Trophoblast cell (in vitro differentiated cells and primary cell): ENCODE data around the gene KBTBD6.

Experiments used
- DNase-seq, 2 donors: peaks; one replicate each; pipeline ENCODE4 v3.0.0-alpha.2; 2016
- H2AFZ ChIP-seq: 2 replicates; pipeline ENCODE4 v1.6.1; 2013; ENCODE audit warnings: low read length, moderate library complexity, mild to moderate bottlenecking; ENCODE audit not compliant: insufficient read depth, poor library complexity
- H2AK5ac ChIP-seq: 2 replicates; pipeline ENCODE4 v1.6.1; 2013; ENCODE audit warnings: mild to moderate bottlenecking, low read length
- H2BK120ac ChIP-seq: 2 replicates; pipeline ENCODE4 v1.6.1; 2013; ENCODE audit warnings: low read length, mild to moderate bottlenecking, moderate library complexity; ENCODE audit not compliant: insufficient read depth, poor library complexity
- H2BK12ac ChIP-seq: 2 replicates; pipeline ENCODE4 v1.6.1; 2013; ENCODE audit warnings: mild to moderate bottlenecking, low read length, moderate library complexity
- H2BK5ac ChIP-seq: 2 replicates; pipeline ENCODE4 v1.6.1; 2013; ENCODE audit warnings: low read length, low read depth, moderate library complexity, mild to moderate bottlenecking; ENCODE audit not compliant: poor library complexity
- H3K14ac ChIP-seq: 2 replicates; pipeline ENCODE4 v1.6.1; 2013; ENCODE audit warnings: mild to moderate bottlenecking, low read length
- H3K18ac ChIP-seq: 2 replicates; pipeline ENCODE4 v1.6.1; 2013; ENCODE audit warnings: mild to moderate bottlenecking, low read length
- H3K23ac ChIP-seq: 2 replicates; pipeline ENCODE4 v1.6.1; 2013; ENCODE audit warnings: low read length
- H3K27ac ChIP-seq: 2 replicates; pipeline ENCODE4 v1.5.1; 2013; ENCODE audit warnings: low read depth, mild to moderate bottlenecking, inconsistent platforms, low read length, moderate library complexity
- H3K27me3 ChIP-seq: 2 replicates; pipeline ENCODE4 v1.6.1; 2013; ENCODE audit warnings: inconsistent platforms, mild to moderate bottlenecking, low read length, moderate library complexity; ENCODE audit not compliant: insufficient read depth
- H3K36me3 ChIP-seq, 2 experiments: 1 replicate in 1 of 2; 2 replicates in 1 of 2; pipeline ENCODE4 v1.6.1; 2013; ENCODE audit warnings: low read length in 2 of 2, mild to moderate bottlenecking in 2 of 2, moderate library complexity in 1 of 2; ENCODE audit not compliant: insufficient read depth in 2 of 2, control insufficient read depth in 1 of 2
- H3K4ac ChIP-seq: 2 replicates; pipeline ENCODE4 v1.6.1; 2013; ENCODE audit warnings: low read depth, mild to moderate bottlenecking, low read length, moderate library complexity
- H3K4me1 ChIP-seq, 2 experiments: 1 replicate in 1 of 2; 2 replicates in 1 of 2; pipeline ENCODE4 v1.6.1; 2013; ENCODE audit warnings: low read length in 2 of 2, mild to moderate bottlenecking in 2 of 2, moderate library complexity in 1 of 2; ENCODE audit not compliant: insufficient read depth in 2 of 2, control insufficient read depth in 1 of 2
- H3K4me2 ChIP-seq: 2 replicates; pipeline ENCODE4 v1.6.1; 2013; ENCODE audit warnings: inconsistent platforms, mild to moderate bottlenecking, low read length, moderate library complexity
- H3K4me3 ChIP-seq: 2 replicates; pipeline ENCODE4 v1.5.1; 2013; ENCODE audit warnings: mild to moderate bottlenecking, low read depth, low read length, inconsistent platforms
- H3K79me1 ChIP-seq: one replicate; pipeline ENCODE4 v1.6.1; 2013; ENCODE audit warnings: low read length
- H3K79me2 ChIP-seq: 2 replicates; pipeline ENCODE4 v1.6.1; 2013; ENCODE audit warnings: low read length, mild to moderate bottlenecking; ENCODE audit not compliant: control insufficient read depth, insufficient read depth, poor library complexity
- H3K9ac ChIP-seq: 2 replicates; pipeline ENCODE4 v1.6.1; 2013; ENCODE audit warnings: mild to moderate bottlenecking, low read length
- H3K9me3 ChIP-seq: 2 replicates; pipeline ENCODE4 v1.6.1; 2013; ENCODE audit warnings: low read depth, mild to moderate bottlenecking, control low read depth, inconsistent platforms, low read length; ENCODE audit not compliant: insufficient read depth
- H4K12ac ChIP-seq: 2 replicates; pipeline ENCODE4 v1.6.1; 2013; ENCODE audit warnings: low read depth, mild to moderate bottlenecking, low read length, moderate library complexity
- H4K8ac ChIP-seq: 2 replicates; pipeline ENCODE4 v1.6.1; 2013; ENCODE audit warnings: low read depth, mild to moderate bottlenecking, low read length, moderate library complexity
- H4K91ac ChIP-seq: one replicate; pipeline ENCODE4 v1.6.1; 2013; ENCODE audit warnings: low read depth, mild to moderate bottlenecking, low read length, moderate library complexity
- WGBS: extraction: QIAGEN DNeasy Blood & Tissue Kit; methylation state at CpG from one replicate; pipeline ENCODE4 v1.1.7; 2013; ENCODE audit warnings: missing lambda C conversion rate; ENCODE audit not compliant: insufficient read length, insufficient coverage; ENCODE audit errors: extremely low coverage; 5-methylcytosine and 5-hydroxymethylcytosine counted together

The KBTBD6 gene

DNA sequence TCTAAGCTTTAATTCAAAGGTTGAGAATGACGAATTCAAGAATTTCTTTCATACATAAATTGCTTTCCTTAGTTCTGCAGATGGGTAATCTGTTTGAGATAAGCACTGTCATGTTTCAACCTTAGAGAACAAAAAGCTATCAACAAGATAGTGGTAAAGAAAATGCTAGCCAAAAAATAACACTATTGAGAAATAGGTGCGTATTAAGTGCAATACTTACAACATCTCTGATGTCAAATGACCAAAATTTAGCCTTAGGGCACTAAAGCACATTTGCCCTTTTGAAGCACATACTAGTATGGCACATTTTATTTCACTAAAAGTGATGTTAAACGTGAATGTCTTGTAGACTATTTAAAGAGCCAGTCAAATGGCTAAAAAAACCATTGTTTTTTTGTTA lies 4.9 kb downstream of the KBTBD6 start:
- no peaks in the 10 kb centered on the region for H3K9me3 ChIP-seq
- H2AK5ac ChIP-seq = no peak overlapping the region
- no peak overlapping the region for H3K4ac ChIP-seq
- no peak overlapping the region for H3K23ac ChIP-seq
- H2BK120ac ChIP-seq = no peak overlapping the region
- no peaks in the 10 kb centered on the region for H3K36me3 ChIP-seq
- peaks cover 0 to 7% of the 10 kb centered on the region in 2 experiments for H3K4me1 ChIP-seq
- no peak overlapping the region for H4K8ac ChIP-seq
- no peak overlapping the region for H4K91ac ChIP-seq
- no peak overlapping the region for H2AFZ ChIP-seq
- H3K18ac ChIP-seq = no peak overlapping the region
- no peak overlapping the region for H3K14ac ChIP-seq
- no peaks in the 10 kb centered on the region for H3K27me3 ChIP-seq
- no peak overlapping the region for H3K9ac ChIP-seq
- H2BK12ac ChIP-seq = no peak overlapping the region
- H2BK5ac ChIP-seq = no peak overlapping the region
- no peak overlapping the region for H4K12ac ChIP-seq
- peaks cover 3% of the 10 kb centered on the region for H3K79me1 ChIP-seq
- no peak overlapping the region for H3K4me2 ChIP-seq
- H3K4me3 ChIP-seq = no peak overlapping the region
- no CpG with 5 or more reads among the region's 3 CpGs for WGBS
- H3K79me2 ChIP-seq = peaks cover 3% of the 10 kb centered on the region
- no peak overlapping the region for H3K27ac ChIP-seq
- DNase-seq = peak in 1 of 2 donors; percentile 65

DNA sequence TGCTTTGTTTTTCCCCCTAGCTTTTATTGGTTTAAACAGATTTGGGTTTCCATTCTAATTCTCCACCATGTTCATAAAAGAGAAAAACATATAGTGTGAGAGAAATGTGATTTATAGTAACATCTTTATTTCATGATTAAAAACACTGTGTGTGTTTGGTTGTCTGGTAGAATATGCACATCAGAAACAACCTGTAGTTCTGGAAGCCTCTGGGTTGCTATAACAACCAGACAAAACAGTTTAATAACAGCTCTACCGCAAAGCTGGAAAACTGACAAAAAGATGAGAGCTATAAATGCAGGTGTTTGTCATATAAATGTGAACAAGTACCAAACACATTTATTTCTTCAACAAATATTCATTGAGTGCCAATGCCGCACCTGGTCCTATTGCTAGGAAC lies 9.8 kb downstream of the KBTBD6 start:
- H3K4me2 ChIP-seq = no peak overlapping the region
- H3K79me1 ChIP-seq = no peaks in the 10 kb centered on the region
- no peak overlapping the region for H3K27ac ChIP-seq
- DNase-seq = peak in 1 of 2 donors; percentile 18
- no peak overlapping the region for H2AK5ac ChIP-seq
- no peak overlapping the region for H2BK5ac ChIP-seq
- H2BK120ac ChIP-seq = no peak overlapping the region
- no peaks in the 10 kb centered on the region for H3K9me3 ChIP-seq
- no peak overlapping the region for H3K9ac ChIP-seq
- H3K79me2 ChIP-seq = no peaks in the 10 kb centered on the region
- no peak overlapping the region for H4K91ac ChIP-seq
- no peak overlapping the region for H3K14ac ChIP-seq
- H3K36me3 ChIP-seq = no peaks in the 10 kb centered on the region
- no peak overlapping the region for H3K4ac ChIP-seq
- no peaks in the 10 kb centered on the region for H3K4me1 ChIP-seq
- H2AFZ ChIP-seq = no peak overlapping the region
- H4K8ac ChIP-seq = no peak overlapping the region
- H2BK12ac ChIP-seq = no peak overlapping the region
- no peaks in the 10 kb centered on the region for H3K27me3 ChIP-seq
- no peak overlapping the region for H4K12ac ChIP-seq
- no CpG with 5 or more reads among the region's 2 CpGs for WGBS
- no peak overlapping the region for H3K23ac ChIP-seq
- H3K18ac ChIP-seq = no peak overlapping the region
- no peak overlapping the region for H3K4me3 ChIP-seq

DNA sequence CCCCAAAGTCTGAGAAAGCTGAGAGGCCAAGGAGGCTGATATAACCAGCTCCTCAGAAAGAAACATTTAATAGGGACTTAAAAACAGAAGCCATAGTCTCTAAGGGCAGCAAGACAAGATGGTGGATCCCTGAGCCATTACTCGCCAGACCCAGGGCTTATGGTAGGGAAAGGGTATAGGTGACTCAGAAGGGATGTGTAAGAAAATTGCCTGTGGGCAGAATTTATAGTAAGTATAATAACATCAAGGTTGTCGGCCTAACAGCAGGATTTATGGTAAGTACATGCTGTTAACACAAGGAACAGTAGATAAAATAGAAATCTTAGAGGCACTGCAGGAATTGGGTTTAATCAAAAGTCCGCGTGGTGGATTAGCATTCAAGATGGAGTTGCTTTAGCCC lies 14.7 kb downstream of the KBTBD6 start:
- H3K79me1 ChIP-seq = no peaks in the 10 kb centered on the region
- no peak overlapping the region for H3K4me2 ChIP-seq
- no peak overlapping the region for H3K4ac ChIP-seq
- H3K79me2 ChIP-seq = no peaks in the 10 kb centered on the region
- no peak overlapping the region for H4K8ac ChIP-seq
- no peak overlapping the region for H2AFZ ChIP-seq
- no peaks in the 10 kb centered on the region for H3K36me3 ChIP-seq
- DNase-seq = no peak
- WGBS = no CpG with 5 or more reads among the region's 4 CpGs
- H3K27me3 ChIP-seq = no peaks in the 10 kb centered on the region
- no peak overlapping the region for H3K14ac ChIP-seq
- H3K4me1 ChIP-seq = no peaks in the 10 kb centered on the region
- no peak overlapping the region for H4K91ac ChIP-seq
- H3K9me3 ChIP-seq = no peaks in the 10 kb centered on the region
- H3K23ac ChIP-seq = no peak overlapping the region
- no peak overlapping the region for H3K4me3 ChIP-seq
- no peak overlapping the region for H4K12ac ChIP-seq
- H2AK5ac ChIP-seq = no peak overlapping the region
- no peak overlapping the region for H2BK5ac ChIP-seq
- H2BK120ac ChIP-seq = no peak overlapping the region
- no peak overlapping the region for H3K18ac ChIP-seq
- no peak overlapping the region for H3K9ac ChIP-seq
- H3K27ac ChIP-seq = no peak overlapping the region
- no peak overlapping the region for H2BK12ac ChIP-seq

DNA sequence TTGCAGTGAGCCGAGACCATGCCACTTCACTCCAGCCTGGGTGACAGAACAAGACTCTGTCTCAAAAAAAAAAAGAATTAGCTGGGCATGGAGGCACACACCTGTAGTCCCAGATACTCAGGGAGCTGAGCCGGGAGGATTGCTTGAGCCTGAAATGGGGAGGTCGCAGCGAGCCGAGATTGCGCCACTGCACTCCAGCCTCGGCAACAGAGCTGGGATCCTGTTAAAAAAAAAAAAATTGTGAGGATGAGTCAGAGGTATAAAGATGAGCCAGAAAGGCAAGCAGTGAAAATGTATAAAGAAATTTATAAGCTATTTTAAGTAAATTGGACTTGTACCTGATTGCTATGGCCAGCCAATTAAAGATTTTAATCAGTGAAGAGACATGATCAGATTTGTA lies 21.1 kb downstream of the KBTBD6 start:
- no peak overlapping the region for H4K91ac ChIP-seq
- H3K4me2 ChIP-seq = no peak overlapping the region
- no peak overlapping the region for H2BK5ac ChIP-seq
- H3K9ac ChIP-seq = no peak overlapping the region
- DNase-seq = no peak
- no peaks in the 10 kb centered on the region for H3K36me3 ChIP-seq
- H3K27me3 ChIP-seq = no peaks in the 10 kb centered on the region
- H3K23ac ChIP-seq = no peak overlapping the region
- no peak overlapping the region for H4K12ac ChIP-seq
- H3K14ac ChIP-seq = no peak overlapping the region
- no peak overlapping the region for H2BK120ac ChIP-seq
- no peak overlapping the region for H4K8ac ChIP-seq
- H2BK12ac ChIP-seq = no peak overlapping the region
- no CpG with 5 or more reads among the region's 7 CpGs for WGBS
- H2AFZ ChIP-seq = no peak overlapping the region
- no peak overlapping the region for H3K4ac ChIP-seq
- H3K79me2 ChIP-seq = no peaks in the 10 kb centered on the region
- no peak overlapping the region for H3K27ac ChIP-seq
- no peaks in the 10 kb centered on the region for H3K9me3 ChIP-seq
- H3K79me1 ChIP-seq = no peaks in the 10 kb centered on the region
- H3K18ac ChIP-seq = no peak overlapping the region
- H3K4me1 ChIP-seq = no peaks in the 10 kb centered on the region
- H3K4me3 ChIP-seq = no peak overlapping the region
- no peak overlapping the region for H2AK5ac ChIP-seq
